ENCODE data around the gene P2RY2. TPM values are rescaled to one million over a fixed set of nuclear protein-coding genes. Genes with fewer than 3 reads are reported as not detected.

Gene P2RY2
- total RNA-seq, 2 donors from 2014 or later, result 3.5 to 5.7 TPM

DNA sequence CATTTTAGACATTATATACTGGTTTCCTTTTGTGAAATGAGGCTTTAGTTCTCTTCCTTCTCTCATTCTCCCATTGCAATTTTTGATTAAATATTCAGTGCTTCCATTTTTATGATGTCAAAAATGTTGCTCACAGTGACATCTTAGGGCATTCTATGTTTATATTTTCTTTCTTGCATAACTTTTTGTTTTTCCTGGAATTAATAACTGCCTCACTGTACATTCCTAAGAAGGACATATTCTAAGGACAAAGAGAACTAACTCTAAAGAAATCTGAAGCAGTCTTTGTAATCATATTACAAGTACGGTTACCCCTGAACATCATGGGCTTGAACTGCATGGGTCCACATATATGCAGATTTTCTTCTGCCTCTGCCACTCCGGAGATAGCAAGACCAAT, 28.2 kb downstream of the P2RY2 start:
- ATAC-seq (ENCODE audit: insufficient number of reproducible peaks, low FRiP score, low read depth), result no peak
- Histone ChIP-seq H3K36me3 (no peaks in the 10 kb centered on the region), H3K27me3 (replicated peaks; ENCODE audit: insufficient read depth) (no peaks in the 10 kb centered on the region), H3K4me1 (ENCODE audit: control insufficient read depth in 1 of 2, low read depth in 2 of 2) (peaks cover 0 to 26% of the 10 kb centered on the region in 2 donors), H3K9me3 (no peaks in the 10 kb centered on the region), H3K4me3 (no peak overlapping the region), H3K27ac (no peak overlapping the region)
- DNase-seq (ENCODE audit: low spot score), result no peak
- TF ChIP-seq, protein P1, sequence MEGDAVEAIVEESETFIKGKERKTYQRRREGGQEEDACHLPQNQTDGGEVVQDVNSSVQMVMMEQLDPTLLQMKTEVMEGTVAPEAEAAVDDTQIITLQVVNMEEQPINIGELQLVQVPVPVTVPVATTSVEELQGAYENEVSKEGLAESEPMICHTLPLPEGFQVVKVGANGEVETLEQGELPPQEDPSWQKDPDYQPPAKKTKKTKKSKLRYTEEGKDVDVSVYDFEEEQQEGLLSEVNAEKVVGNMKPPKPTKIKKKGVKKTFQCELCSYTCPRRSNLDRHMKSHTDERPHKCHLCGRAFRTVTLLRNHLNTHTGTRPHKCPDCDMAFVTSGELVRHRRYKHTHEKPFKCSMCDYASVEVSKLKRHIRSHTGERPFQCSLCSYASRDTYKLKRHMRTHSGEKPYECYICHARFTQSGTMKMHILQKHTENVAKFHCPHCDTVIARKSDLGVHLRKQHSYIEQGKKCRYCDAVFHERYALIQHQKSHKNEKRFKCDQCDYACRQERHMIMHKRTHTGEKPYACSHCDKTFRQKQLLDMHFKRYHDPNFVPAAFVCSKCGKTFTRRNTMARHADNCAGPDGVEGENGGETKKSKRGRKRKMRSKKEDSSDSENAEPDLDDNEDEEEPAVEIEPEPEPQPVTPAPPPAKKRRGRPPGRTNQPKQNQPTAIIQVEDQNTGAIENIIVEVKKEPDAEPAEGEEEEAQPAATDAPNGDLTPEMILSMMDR (IDR thresholded peaks at IDR 0.05), result no peak

GRCh38 chr11:73248526-73249185, 30.6 kb downstream of the P2RY2 start:
- Histone ChIP-seq H3K9me3 (no peaks in the 10 kb centered on the region), H3K4me3 (no peak overlapping the region), H3K27me3 (replicated peaks; ENCODE audit: insufficient read depth) (no peaks in the 10 kb centered on the region), H3K4me1 (ENCODE audit: control insufficient read depth in 1 of 2, low read depth in 2 of 2) (peaks cover 0 to 13% of the 10 kb centered on the region in 2 donors), H3K36me3 (no peaks in the 10 kb centered on the region), H3K27ac (no peak overlapping the region)
- DNase-seq (ENCODE audit: low spot score), result no peak
- no peak for ATAC-seq (ENCODE audit: insufficient number of reproducible peaks, low FRiP score, low read depth)
- TF ChIP-seq, protein P1 (IDR thresholded peaks at IDR 0.05), result no peak

GRCh38 chr11:73249304-73249703, 31.2 kb downstream of the P2RY2 start:
- ATAC-seq (ENCODE audit: insufficient number of reproducible peaks, low FRiP score, low read depth) (no peak), DNase-seq (ENCODE audit: low spot score) (no peak)
- Histone ChIP-seq H3K27ac (no peak overlapping the region), H3K36me3 (no peaks in the 10 kb centered on the region), H3K27me3 (replicated peaks; ENCODE audit: insufficient read depth) (no peaks in the 10 kb centered on the region), H3K4me1 (ENCODE audit: control insufficient read depth in 1 of 2, low read depth in 2 of 2) (peaks cover 0 to 13% of the 10 kb centered on the region in 2 donors), H3K9me3 (no peaks in the 10 kb centered on the region), H3K4me3 (no peak overlapping the region)
- TF ChIP-seq, protein P1 (IDR thresholded peaks at IDR 0.05), result no peak

GRCh38 chr11:73249853-73250783, 32.0 kb downstream of the P2RY2 start:
- DNase-seq (ENCODE audit: low spot score), result no peak
- Histone ChIP-seq H3K9me3 (no peaks in the 10 kb centered on the region), H3K27ac (no peak overlapping the region), H3K27me3 (replicated peaks; ENCODE audit: insufficient read depth) (no peaks in the 10 kb centered on the region), H3K36me3 (no peaks in the 10 kb centered on the region), H3K4me1 (ENCODE audit: control insufficient read depth in 1 of 2, low read depth in 2 of 2) (peaks cover 0 to 13% of the 10 kb centered on the region in 2 donors), H3K4me3 (no peak overlapping the region)
- no peak for ATAC-seq (ENCODE audit: insufficient number of reproducible peaks, low FRiP score, low read depth)
- TF ChIP-seq, protein P1 (IDR thresholded peaks at IDR 0.05), result no peak

GRCh38 chr11:73252577-73253191, 34.6 kb downstream of the P2RY2 start:
- no peak overlapping the region for H3K27ac ChIP-seq
- ATAC-seq (ENCODE audit: insufficient number of reproducible peaks, low FRiP score, low read depth), result no peak
- peaks cover under 1 to 10% of the 10 kb centered on the region in 2 donors for H3K4me1 ChIP-seq (ENCODE audit: control insufficient read depth in 1 of 2, low read depth in 2 of 2)
- no peaks in the 10 kb centered on the region for H3K27me3 ChIP-seq (replicated peaks; ENCODE audit: insufficient read depth)
- DNase-seq (ENCODE audit: low spot score), result no peak
- no peaks in the 10 kb centered on the region for H3K36me3 ChIP-seq
- H3K9me3 ChIP-seq, result no peaks in the 10 kb centered on the region
- no peak overlapping the region for H3K4me3 ChIP-seq
- TF ChIP-seq, protein P1 (IDR thresholded peaks at IDR 0.05), result no peak
